T-cell (primary cell): ENCODE measurements around the gene UNC5A. TPM values are rescaled to one million over a fixed set of nuclear protein-coding genes. Genes with fewer than 3 reads are reported as not detected.

Experiments
- ATAC-seq, 4 experiments: fragments of 200-7000 bp in 3 of 4; fragments of 150-1000 bp in 1 of 4; cut with Tn5 transposase; replicated peaks in 1 of 4; 1 replicate in 3 of 4; 2 replicates in 1 of 4; pipeline ENCODE4 v1.10.0; 2021; ENCODE audit warnings: moderate library complexity in 3 of 4, mild to moderate bottlenecking in 2 of 4, moderate number of reproducible peaks in 1 of 4
- CTCF ChIA-PET, 2 donors: fragments of 300-600 bp; sonication (Branson Sonifier 250); formaldehyde crosslinking; loops; one replicate each; lab custom pipeline; 2022; ENCODE audit warnings: antibody characterized with exemption in 2 of 2; lab: Charles Lee
- POLR2A ChIA-PET, 2 donors: fragments of 300-600 bp; sonication (Branson Sonifier 250); formaldehyde crosslinking; loops; one replicate each; lab custom pipeline; 2022; ENCODE audit warnings: antibody characterized with exemption in 2 of 2; lab: Charles Lee
- DNase-seq, 35 experiments: peaks; one replicate each; pipeline versions ENCODE4 v3.0.0 to v3.0.0-alpha.2; 2013 to 2023
- H3K27ac ChIP-seq: one replicate; pipeline ENCODE4 v1.5.1; 2013; ENCODE audit warnings: low read length
- H3K27me3 ChIP-seq, 2 experiments: replicated peaks in 1 of 2; 1 replicate in 1 of 2; 2 replicates in 1 of 2; pipeline versions ENCODE4 v1.6.1 to v1.7.0; 2013; ENCODE audit warnings: low read length in 1 of 2, mixed read lengths in 1 of 2; ENCODE audit not compliant: control insufficient read depth in 2 of 2, insufficient read depth in 2 of 2; ENCODE audit errors: extremely low read depth in 1 of 2
- H3K36me3 ChIP-seq, 2 donors: 1 replicate in 1 of 2; 2 replicates in 1 of 2; pipeline versions ENCODE4 v1.6.1 to v1.7.0; 2013; ENCODE audit warnings: low read length in 1 of 2; ENCODE audit not compliant: control insufficient read depth in 2 of 2, insufficient read depth in 1 of 2; ENCODE audit errors: extremely low read depth in 1 of 2
- H3K4me1 ChIP-seq, 2 experiments: 1 replicate in 1 of 2; 2 replicates in 1 of 2; pipeline versions ENCODE4 v1.6.1 to v1.7.0; 2013; ENCODE audit warnings: low read length in 2 of 2, mixed read lengths in 1 of 2; ENCODE audit not compliant: insufficient read depth in 2 of 2, control insufficient read depth in 1 of 2; ENCODE audit errors: extremely low read depth in 1 of 2
- H3K4me3 ChIP-seq, 2 donors: 1 replicate in 1 of 2; 2 replicates in 1 of 2; pipeline versions ENCODE4 v1.5.1 to v1.7.0; 2013; ENCODE audit warnings: mild to moderate bottlenecking in 2 of 2, low read length in 1 of 2, moderate library complexity in 1 of 2; ENCODE audit not compliant: control insufficient read depth in 1 of 2; ENCODE audit errors: extremely low read depth in 1 of 2
- H3K9me3 ChIP-seq: 2 replicates; pipeline ENCODE4 v1.7.0; 2013
- H3K27ac Mint-ChIP-seq, 2 donors: one replicate each; pipeline ENCODE4 v1.8.0; 2020 to 2021; ENCODE audit warnings: mild to moderate bottlenecking in 2 of 2, mixed read lengths in 2 of 2
- H3K27me3 Mint-ChIP-seq, 2 donors: one replicate each; pipeline ENCODE4 v1.8.0; 2021 to 2022; ENCODE audit warnings: mixed read lengths in 2 of 2
- H3K36me3 Mint-ChIP-seq: one replicate; pipeline ENCODE4 v1.8.0; 2021; ENCODE audit warnings: mixed read lengths
- H3K4me1 Mint-ChIP-seq, 3 donors: one replicate each; pipeline ENCODE4 v1.8.0; 2020 to 2022; ENCODE audit warnings: mixed read lengths in 3 of 3, mild to moderate bottlenecking in 1 of 3
- H3K4me3 Mint-ChIP-seq, 3 donors: one replicate each; pipeline ENCODE4 v1.8.0; 2020 to 2022; ENCODE audit warnings: mild to moderate bottlenecking in 3 of 3, mixed read lengths in 3 of 3, moderate library complexity in 3 of 3
- H3K9me3 Mint-ChIP-seq, 3 donors: one replicate each; pipeline ENCODE4 v1.8.0; 2020 to 2022; ENCODE audit warnings: mixed read lengths in 3 of 3
- WGBS: methylation state at CpG from one replicate; pipeline ENCODE4 v1.1.5; 2013; ENCODE audit warnings: missing lambda C conversion rate; ENCODE audit not compliant: insufficient coverage; 5-methylcytosine and 5-hydroxymethylcytosine counted together
- total RNA-seq, 35 experiments: library from RNA in 6 of 35; stranded (reverse) in 6 of 35; fragments of 120-200 nt in 1 of 35; gene quantifications; one replicate each; pipeline versions ENCODE4 v1.2.1 to v1.2.4 and lab custom pipeline; 2013 to 2026

The UNC5A gene
- total RNA-seq, 5 donors from 2014 or later (not counting 1 experiment from before 2014, with no cell fraction given), result not detected

DNA sequence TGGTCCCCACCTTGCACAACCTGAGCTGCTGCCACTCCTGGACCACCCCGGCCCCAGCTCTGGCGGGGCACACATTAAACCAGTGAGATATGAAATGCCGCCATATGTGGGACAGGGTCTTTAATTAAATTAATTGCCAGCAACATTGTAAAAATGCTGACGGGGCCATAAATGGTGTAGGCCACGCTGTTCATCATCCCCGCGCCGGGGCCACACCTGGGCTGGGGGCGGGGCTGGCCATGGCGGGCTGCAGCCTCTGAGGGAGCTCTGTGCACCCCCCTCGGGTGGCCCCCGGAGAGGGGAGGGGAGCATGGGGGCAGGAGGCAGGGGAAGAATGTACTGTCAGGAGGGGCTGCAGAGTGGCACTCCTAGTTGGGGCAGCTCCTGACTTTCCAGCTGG, 41.0 kb downstream of the UNC5A start:
- H3K4me3 Mint-ChIP-seq, result no peak overlapping the region
- no peak for DNase-seq
- no peaks in the 10 kb centered on the region for H3K36me3 ChIP-seq
- ChIA-PET POLR2A (interaction anchor here in 1 of 2 donors (0.5 kb wide), 1 partner anchor 368 kb away, joined by 3 read pairs; no protein-coding TSS in a partner anchor), CTCF (no interaction called here)
- peaks cover 0 to 80% of the 10 kb centered on the region in 2 experiments for H3K27me3 ChIP-seq
- H3K27ac ChIP-seq, result no peak overlapping the region
- WGBS, result 81% methylated on average over 9 of the region's 12 CpGs
- no peak for ATAC-seq
- H3K4me1 Mint-ChIP-seq, result no peaks in the 10 kb centered on the region
- peaks cover 17 to 48% of the 10 kb centered on the region in 2 donors for H3K27me3 Mint-ChIP-seq
- H3K27ac Mint-ChIP-seq, result no peak overlapping the region
- no peaks in the 10 kb centered on the region for H3K36me3 Mint-ChIP-seq
- no peak overlapping the region for H3K4me3 ChIP-seq
- H3K9me3 ChIP-seq, result no peaks in the 10 kb centered on the region
- H3K4me1 ChIP-seq, result no peaks in the 10 kb centered on the region
- H3K9me3 Mint-ChIP-seq, result no peaks in the 10 kb centered on the region

DNA sequence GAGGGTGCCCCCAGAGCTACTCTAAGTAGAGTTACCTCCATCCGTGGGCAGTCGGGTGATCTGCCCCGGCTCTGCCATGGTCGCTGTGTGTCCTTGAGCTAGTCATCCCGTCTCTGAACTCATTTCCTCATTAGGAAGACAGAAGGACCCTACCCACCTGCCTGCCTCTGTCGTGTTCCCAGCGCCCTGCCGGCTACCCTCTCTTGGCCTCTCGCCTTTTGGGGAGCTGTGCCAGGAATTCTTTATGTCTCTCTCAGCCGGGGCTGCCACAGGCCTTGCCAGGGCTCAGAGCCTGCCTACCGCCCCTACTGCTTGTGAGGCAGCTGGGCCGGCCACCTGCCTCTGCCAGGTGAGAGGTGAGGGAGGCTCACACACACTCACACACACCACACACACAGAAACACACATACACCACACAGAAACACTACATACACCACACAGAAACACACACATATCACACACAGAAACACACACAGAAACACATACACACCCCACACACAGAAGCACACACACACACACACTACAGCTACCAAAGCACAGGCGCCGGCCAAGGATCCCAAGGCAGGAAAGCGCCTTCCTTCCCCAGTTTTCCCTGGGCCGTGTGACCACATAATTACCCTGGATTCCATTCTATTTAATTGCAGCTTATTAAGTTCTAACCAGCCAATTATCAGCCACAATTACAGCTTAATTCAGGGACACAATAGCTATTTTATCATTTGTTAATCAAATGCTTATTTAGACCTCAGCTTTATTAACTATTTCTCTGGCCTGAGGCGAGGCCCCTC, 41.7 kb downstream of the UNC5A start:
- Histone ChIP-seq H3K36me3 (no peaks in the 10 kb centered on the region), H3K27ac (no peak overlapping the region), H3K4me3 (no peak overlapping the region), H3K4me1 (no peaks in the 10 kb centered on the region), H3K27me3 (peaks cover 0 to 79% of the 10 kb centered on the region in 2 experiments), H3K9me3 (no peaks in the 10 kb centered on the region)
- CTCF ChIA-PET, result no interaction called here
- POLR2A ChIA-PET, result interaction anchor here in 1 of 2 donors (0.5 kb wide), 1 partner anchor 369 kb away, joined by 3 read pairs; no protein-coding TSS in a partner anchor
- Mint-ChIP-seq H3K36me3 (no peaks in the 10 kb centered on the region), H3K4me1 (no peaks in the 10 kb centered on the region), H3K27ac (no peak overlapping the region), H3K27me3 (peaks cover 20 to 47% of the 10 kb centered on the region in 2 donors), H3K4me3 (no peak overlapping the region), H3K9me3 (no peaks in the 10 kb centered on the region)
- WGBS, result 78% methylated on average over 11 of the region's 17 CpGs
- DNase-seq (no peak), ATAC-seq (no peak)

DNA sequence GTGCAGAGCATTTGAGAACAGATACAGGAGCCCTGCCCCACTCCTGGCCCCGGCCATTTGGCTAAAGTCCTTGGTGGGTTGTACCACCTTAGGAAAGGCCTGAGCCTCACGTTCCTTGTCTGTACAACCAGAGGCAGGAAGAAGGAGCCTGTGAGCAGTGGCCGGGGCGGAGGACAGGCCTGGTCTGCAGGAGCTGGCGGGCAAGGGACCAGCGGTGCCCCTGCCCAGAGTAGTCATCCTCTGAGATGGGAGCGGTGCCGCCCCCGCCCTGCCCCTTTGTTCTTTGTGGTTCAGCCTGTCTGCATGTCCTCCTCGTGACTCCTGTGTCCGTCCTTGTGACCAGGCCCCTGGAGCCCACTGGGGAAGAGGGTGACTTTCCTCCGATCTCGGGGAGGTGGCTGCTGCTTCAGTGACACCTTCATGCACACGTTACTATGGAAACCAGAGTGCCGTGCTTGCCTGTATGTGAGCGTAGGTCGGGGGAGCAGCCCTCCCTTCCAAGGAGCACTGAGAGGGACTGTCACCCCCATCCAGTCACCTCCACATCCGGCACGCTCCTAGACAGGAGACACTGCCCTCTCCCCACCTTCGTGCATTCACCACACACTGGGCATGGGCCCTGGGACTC, 42.9 kb downstream of the UNC5A start:
- no peaks in the 10 kb centered on the region for H3K9me3 Mint-ChIP-seq
- POLR2A ChIA-PET, result no interaction called here
- CTCF ChIA-PET, result no interaction called here
- H3K27ac Mint-ChIP-seq, result no peak overlapping the region
- H3K4me3 Mint-ChIP-seq, result no peak overlapping the region
- peak in 1 of 4 experiments; percentile 18 for ATAC-seq
- Histone ChIP-seq H3K27me3 (peaks cover 0 to 80% of the 10 kb centered on the region in 2 experiments), H3K27ac (no peak overlapping the region), H3K36me3 (no peaks in the 10 kb centered on the region), H3K4me1 (no peaks in the 10 kb centered on the region), H3K9me3 (no peaks in the 10 kb centered on the region), H3K4me3 (no peak overlapping the region)
- DNase-seq, result no peak
- H3K36me3 Mint-ChIP-seq, result no peaks in the 10 kb centered on the region
- 77% methylated on average over 15 of the region's 20 CpGs for WGBS
- H3K4me1 Mint-ChIP-seq, result no peaks in the 10 kb centered on the region
- peaks cover 22 to 50% of the 10 kb centered on the region in 2 donors for H3K27me3 Mint-ChIP-seq

DNA sequence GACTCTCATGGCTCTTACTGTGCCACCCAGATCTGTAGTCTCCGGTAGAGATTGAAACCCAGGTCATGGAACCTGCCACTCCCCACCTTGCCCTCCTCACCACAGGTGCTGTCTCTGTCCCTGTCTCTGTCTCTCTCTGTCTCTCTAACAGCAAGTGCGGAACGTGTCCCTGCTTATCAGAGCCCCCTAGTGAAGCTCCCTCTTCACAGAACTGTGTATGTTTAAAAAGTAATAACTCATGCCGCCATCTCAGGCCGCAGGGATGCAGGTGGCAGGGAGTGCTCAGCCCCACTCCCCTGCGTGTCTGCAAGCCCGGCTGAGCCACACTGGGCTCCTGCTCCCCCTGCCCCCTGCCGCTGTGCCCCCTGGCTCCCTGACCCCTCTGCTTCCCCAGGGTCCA, 43.8 kb downstream of the UNC5A start:
- no peaks in the 10 kb centered on the region for H3K36me3 Mint-ChIP-seq
- CTCF ChIA-PET, result no interaction called here

DNA sequence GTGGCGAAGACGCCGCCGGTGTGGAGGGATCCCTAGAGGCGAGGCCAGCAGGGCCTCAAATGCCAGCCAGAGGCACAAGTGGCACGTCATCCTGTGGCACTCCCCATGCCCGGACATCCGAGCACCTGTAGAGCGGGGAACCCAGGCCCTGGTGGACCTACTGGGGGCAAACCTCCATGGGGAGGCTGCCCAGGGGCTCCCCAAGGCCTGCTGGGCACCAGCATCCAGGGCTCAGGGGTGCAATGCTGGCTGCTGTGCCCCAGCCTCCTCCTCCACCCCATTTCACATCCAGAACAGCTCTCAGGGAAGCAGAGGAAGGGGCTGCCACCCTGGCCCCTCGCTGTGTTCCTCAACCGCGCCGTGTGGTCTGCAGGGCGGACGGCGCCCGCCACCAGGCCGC, 45.2 kb downstream of the UNC5A start:
- ATAC-seq (no peak), DNase-seq (no peak)
- Mint-ChIP-seq H3K9me3 (no peaks in the 10 kb centered on the region), H3K27me3 (peaks cover 22 to 46% of the 10 kb centered on the region in 2 donors), H3K4me3 (no peak overlapping the region), H3K36me3 (no peaks in the 10 kb centered on the region), H3K4me1 (no peaks in the 10 kb centered on the region), H3K27ac (no peak overlapping the region)
- no peak overlapping the region for H3K4me3 ChIP-seq
- no peaks in the 10 kb centered on the region for H3K4me1 ChIP-seq
- H3K36me3 ChIP-seq, result no peaks in the 10 kb centered on the region
- 80% methylated on average over 9 of the region's 18 CpGs for WGBS
- no peak overlapping the region for H3K27ac ChIP-seq
- POLR2A ChIA-PET, result no interaction called here
- no peaks in the 10 kb centered on the region for H3K9me3 ChIP-seq
- peaks cover 0 to 75% of the 10 kb centered on the region in 2 experiments for H3K27me3 ChIP-seq
- CTCF ChIA-PET, result no interaction called here

More for the DNA sequence above, 43.8 kb downstream of the UNC5A start:
- ATAC-seq (no peak), DNase-seq (no peak)
- Mint-ChIP-seq H3K4me1 (no peaks in the 10 kb centered on the region), H3K4me3 (no peak overlapping the region), H3K27me3 (peaks cover 24 to 49% of the 10 kb centered on the region in 2 donors), H3K9me3 (no peaks in the 10 kb centered on the region), H3K27ac (no peak overlapping the region)
- 50% methylated on average over 5 of the region's 8 CpGs for WGBS
- POLR2A ChIA-PET, result no interaction called here
- Histone ChIP-seq H3K27me3 (peaks cover 0 to 78% of the 10 kb centered on the region in 2 experiments), H3K4me1 (no peaks in the 10 kb centered on the region), H3K4me3 (no peak overlapping the region), H3K36me3 (no peaks in the 10 kb centered on the region), H3K9me3 (no peaks in the 10 kb centered on the region), H3K27ac (no peak overlapping the region)

DNA sequence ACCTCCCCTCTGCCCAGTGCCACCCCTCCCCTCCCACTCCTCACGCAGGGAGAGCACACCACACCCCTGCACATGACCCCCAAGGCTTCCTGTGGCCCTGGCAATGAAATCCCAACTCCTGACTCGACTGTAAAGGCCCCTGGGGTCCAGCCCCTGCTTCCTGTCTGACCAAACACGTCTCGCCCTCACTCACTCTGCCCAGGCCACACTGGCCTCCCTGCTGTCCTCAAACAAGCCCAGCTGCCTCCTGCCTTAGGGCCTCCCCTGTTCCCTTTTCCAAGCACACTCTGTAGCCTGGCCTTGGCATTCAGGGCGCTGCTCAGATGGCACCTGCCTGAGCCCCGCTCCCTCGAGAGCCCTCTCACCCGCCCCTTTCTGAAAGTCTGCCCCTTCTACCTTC, 46.4 kb downstream of the UNC5A start:
- H3K4me3 Mint-ChIP-seq, result no peak overlapping the region
- Histone ChIP-seq H3K9me3 (no peaks in the 10 kb centered on the region), H3K27ac (no peak overlapping the region), H3K27me3 (peaks cover 0 to 75% of the 10 kb centered on the region in 2 experiments), H3K36me3 (no peaks in the 10 kb centered on the region), H3K4me3 (no peak overlapping the region), H3K4me1 (no peaks in the 10 kb centered on the region)
- no peaks in the 10 kb centered on the region for H3K9me3 Mint-ChIP-seq
- H3K36me3 Mint-ChIP-seq, result no peaks in the 10 kb centered on the region
- CTCF ChIA-PET, result no interaction called here
- H3K27me3 Mint-ChIP-seq, result peaks cover 19 to 48% of the 10 kb centered on the region in 2 donors
- DNase-seq (no peak), ATAC-seq (no peak)
- H3K4me1 Mint-ChIP-seq, result no peaks in the 10 kb centered on the region
- no peak overlapping the region for H3K27ac Mint-ChIP-seq
- 49% methylated on average over 8 of the region's 8 CpGs for WGBS
- POLR2A ChIA-PET, result no interaction called here
